GM10248 (cell line): ENCODE measurements around the gene ABAT.
"Not testable (repeated sequence)": the region's sequence is repeated elsewhere in the genome, so short reads cannot be mapped to it uniquely, and the experiment has no call there.

ENCODE experiments used
- CTCF ChIA-PET: fragments of 300-600 bp; sonication (Branson Sonifier 250); formaldehyde crosslinking; extraction: SDS; loops from one replicate; lab custom pipeline; 2021; ENCODE audit warnings: antibody characterized with exemption; lab: Yijun Ruan, JAX
- POLR2A ChIA-PET: fragments of 350-650 bp; sonication (Branson Sonifier 250); formaldehyde crosslinking; extraction: SDS; loops from one replicate; lab custom pipeline; 2020; ENCODE audit warnings: antibody characterized with exemption; lab: Yijun Ruan, JAX
- DNase-seq: peaks from one replicate; pipeline ENCODE4 v3.0.0; 2012; ENCODE audit errors: extremely low spot score
- TF ChIP-seq, protein P1 (sequence below): IDR thresholded peaks from 2 replicates; pipeline ENCODE4 v1.5.1; 2012; ENCODE audit warnings: mild to moderate bottlenecking, low read depth; ENCODE audit errors: extremely low read depth, missing control alignments, control extremely low read depth

The ABAT gene

DNA sequence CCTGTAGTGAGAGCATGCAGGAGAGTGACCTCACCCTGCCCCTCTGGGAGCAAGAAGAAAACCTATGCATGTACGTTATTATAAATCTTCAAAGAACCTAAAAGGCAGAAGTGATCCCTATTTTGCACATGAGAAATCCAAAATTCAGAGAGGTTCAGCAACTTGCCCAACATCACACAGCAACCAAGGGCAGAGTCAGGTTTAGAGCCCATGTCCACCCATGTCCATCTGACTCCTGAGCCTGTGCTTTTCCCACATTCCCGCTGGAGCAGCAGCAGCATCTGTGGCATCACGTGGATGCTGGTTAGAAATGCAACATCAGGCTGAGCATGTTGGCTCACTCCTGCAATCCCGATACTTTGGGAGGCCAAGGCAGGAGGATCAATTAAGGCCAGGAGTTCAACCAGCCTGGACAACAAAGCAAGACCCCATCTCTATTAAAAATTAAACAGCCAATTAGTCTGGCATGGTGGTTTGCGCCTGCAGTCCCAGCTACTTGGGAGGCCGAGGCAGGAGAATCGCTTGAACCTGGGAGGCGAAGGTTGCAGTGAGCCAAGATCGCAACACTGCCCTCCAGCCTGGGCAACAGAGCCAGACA, 26.6 kb upstream of the ABAT start:
- ChIA-PET POLR2A (no interaction called here), CTCF (interaction anchor here (1.7 kb wide), 1 partner anchor 81 kb away, joined by 4 read pairs; no protein-coding TSS in a partner anchor)

DNA sequence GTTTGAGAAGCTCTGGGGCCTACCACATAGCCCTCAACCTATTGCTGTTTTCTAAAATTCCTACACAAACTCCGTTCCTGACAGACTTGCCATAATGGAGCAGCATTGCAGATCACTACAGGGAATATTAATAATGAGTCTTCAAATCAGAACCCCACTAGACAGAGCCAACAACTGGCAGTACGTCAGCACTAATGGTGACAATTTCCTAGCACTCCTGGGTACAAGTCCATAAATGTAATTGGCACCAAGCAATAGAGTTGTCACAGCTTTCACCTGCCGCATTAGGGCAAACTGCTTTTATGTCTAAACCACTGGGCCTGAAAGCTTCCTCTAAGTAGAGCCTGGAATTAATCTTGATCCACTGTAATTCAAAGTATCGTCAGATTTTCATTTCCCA, 25.5 kb upstream of the ABAT start:
- DNase-seq = no peak
- TF ChIP-seq, protein P1, sequence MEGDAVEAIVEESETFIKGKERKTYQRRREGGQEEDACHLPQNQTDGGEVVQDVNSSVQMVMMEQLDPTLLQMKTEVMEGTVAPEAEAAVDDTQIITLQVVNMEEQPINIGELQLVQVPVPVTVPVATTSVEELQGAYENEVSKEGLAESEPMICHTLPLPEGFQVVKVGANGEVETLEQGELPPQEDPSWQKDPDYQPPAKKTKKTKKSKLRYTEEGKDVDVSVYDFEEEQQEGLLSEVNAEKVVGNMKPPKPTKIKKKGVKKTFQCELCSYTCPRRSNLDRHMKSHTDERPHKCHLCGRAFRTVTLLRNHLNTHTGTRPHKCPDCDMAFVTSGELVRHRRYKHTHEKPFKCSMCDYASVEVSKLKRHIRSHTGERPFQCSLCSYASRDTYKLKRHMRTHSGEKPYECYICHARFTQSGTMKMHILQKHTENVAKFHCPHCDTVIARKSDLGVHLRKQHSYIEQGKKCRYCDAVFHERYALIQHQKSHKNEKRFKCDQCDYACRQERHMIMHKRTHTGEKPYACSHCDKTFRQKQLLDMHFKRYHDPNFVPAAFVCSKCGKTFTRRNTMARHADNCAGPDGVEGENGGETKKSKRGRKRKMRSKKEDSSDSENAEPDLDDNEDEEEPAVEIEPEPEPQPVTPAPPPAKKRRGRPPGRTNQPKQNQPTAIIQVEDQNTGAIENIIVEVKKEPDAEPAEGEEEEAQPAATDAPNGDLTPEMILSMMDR = no peak
- CTCF ChIA-PET = interaction anchor here (1.7 kb wide), 1 partner anchor 82 kb away, joined by 4 read pairs; no protein-coding TSS in a partner anchor
- POLR2A ChIA-PET = no interaction called here

More for the DNA sequence above, 26.6 kb upstream of the ABAT start:
- TF ChIP-seq, protein P1 = no peak
- no peak for DNase-seq

DNA sequence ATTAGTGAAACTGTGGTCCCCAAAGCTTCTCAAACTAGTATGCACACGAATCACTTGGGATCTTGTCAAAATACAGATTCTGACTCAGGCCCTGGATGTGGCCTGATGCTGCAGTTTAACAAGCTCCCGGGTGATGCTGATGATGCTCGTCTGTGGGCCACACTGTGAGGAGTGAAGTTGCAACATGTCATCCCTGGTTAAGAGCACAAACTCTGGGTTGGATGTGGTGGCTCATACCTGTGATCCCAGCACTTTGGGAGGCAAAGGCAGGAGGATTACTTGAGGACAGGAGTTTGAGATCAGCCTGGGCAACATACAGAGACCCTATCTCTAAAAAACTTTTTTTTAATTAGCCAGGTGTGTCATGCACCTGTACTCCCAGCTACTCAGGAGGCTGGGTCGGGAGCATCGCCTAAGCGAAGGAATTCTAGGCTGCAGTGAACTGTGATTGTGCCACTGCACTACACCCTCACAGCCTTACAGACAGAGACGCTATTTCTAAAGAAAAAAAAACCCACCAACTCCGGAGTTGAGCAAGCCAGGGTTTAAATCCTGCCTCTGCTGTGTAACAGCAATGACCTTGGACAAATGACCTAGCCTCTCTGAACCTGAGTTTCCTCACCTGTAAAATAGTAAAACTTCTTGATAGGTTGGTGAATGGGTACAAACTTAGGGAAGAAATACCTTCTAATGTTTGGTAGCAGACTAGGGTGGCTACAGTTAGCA, 24.4 kb upstream of the ABAT start:
- ChIA-PET POLR2A (interaction anchor here (0.6 kb wide), 1 partner anchor 54 kb away, joined by 5 read pairs; no protein-coding TSS in a partner anchor), CTCF (no interaction called here)
- no peak for DNase-seq
- TF ChIP-seq, protein P1 = no peak

DNA sequence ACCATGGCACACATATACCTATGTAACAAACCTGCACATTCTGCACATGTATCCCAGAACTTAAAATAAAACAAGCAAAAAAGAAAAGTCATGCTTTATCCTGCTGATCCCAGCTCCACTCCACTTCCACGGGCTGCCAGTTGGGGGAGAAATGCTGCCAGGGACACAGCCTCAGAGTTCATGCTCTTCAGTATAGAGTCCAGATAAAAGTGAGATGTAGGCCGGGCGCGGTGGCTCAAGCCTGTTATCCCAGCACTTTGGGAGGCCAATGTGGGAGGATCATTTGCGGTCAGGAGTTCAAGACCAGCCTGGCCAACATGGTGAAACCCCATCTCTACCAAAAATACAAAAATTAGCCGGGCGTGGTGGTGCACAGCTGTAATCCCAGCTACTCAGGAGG, 22.5 kb upstream of the ABAT start:
- POLR2A ChIA-PET = interaction anchor here (0.7 kb wide), 1 partner anchor 145 kb away, joined by 3 read pairs; no protein-coding TSS in a partner anchor
- not testable (repeated sequence) for DNase-seq
- CTCF ChIA-PET = interaction anchor here (1.1 kb wide), 1 partner anchor 9 kb away, joined by 4 read pairs; no protein-coding TSS in a partner anchor

DNA sequence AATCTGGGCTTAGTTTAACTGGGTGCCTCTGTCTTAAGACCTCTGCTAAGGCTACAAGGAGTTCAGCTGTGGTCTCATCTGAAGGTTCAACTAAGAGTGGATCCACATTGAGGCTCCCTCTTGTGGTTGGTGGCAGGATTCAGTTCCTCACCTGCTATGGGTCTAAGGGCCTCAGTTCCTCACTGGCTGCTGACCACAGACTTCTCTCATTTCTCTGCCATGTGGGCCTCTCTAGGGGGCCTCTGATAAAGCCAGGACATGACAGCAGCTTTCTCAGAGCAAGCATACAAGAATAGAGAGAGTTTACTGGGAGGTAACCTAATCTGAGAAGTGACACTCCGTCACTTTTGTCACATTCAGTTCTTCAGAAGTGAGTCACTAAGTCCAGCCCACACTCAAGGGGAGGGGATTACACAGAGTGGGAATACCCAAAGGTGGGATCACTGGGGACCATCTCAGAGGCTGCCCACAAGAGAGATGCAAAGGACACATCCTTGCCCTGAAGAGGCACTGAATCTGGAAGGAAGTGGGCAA, 19.2 kb upstream of the ABAT start:
- CTCF ChIA-PET = interaction anchor here (1.3 to 2.2 kb wide), 6 partner anchors 9 to 225 kb away, joined by 3 to 9 read pairs (median 6); no protein-coding TSS in a partner anchor

DNA sequence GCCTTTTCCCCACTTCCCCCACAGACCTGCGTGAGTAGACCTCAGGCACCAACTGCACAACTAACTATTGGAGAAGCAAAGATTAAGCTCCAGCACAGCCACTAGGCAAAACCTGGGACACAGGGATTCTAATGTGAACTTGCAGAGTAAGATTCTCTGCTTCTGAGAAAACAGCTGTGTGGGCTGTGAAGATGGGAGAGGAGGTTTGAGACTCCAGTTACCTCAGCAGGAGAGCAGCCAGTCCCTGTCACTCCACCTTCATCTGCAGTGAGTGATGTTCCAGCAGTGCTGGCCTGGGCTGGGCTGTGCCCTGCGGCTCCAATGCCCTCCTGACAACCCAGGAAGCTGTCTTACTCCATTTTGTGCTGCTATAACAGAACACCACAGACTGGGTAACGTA, 18.0 kb upstream of the ABAT start:
- ChIA-PET CTCF (interaction anchor here (0.6 to 2.2 kb wide), 8 partner anchors 11 to 224 kb away, joined by 3 to 9 read pairs (median 4); no protein-coding TSS in a partner anchor), POLR2A (no interaction called here)
- TF ChIP-seq, protein P1 = no peak
- no peak for DNase-seq

More for the DNA sequence above, 19.2 kb upstream of the ABAT start:
- POLR2A ChIA-PET = interaction anchor here (1.2 kb wide), 1 partner anchor 22 kb away, joined by 4 read pairs; no protein-coding TSS in a partner anchor
- TF ChIP-seq, protein P1 = peak; percentile 35
- DNase-seq = peak; percentile 58
